HEK293T (cell line): ENCODE measurements around the gene NDUFA8.
"Not testable (repeated sequence)": the region's sequence is repeated elsewhere in the genome, so short reads cannot be mapped to it uniquely, and the experiment has no call there.

Source experiments
- CTCF ChIA-PET: fragments of 350-600 bp; formaldehyde crosslinking; extraction: SDS; loops from one replicate; lab custom pipeline; 2021; ENCODE audit warnings: antibody characterized with exemption, inconsistent platforms; lab: Yijun Ruan, JAX
- POLR2A ChIA-PET: fragments of 350-600 bp; formaldehyde crosslinking; extraction: SDS; loops from one replicate; lab custom pipeline; 2020; ENCODE audit warnings: antibody characterized with exemption, inconsistent platforms; lab: Yijun Ruan, JAX
- DNase-seq: peaks from one replicate; pipeline ENCODE4 v3.0.0; 2012; ENCODE audit warnings: mixed read lengths; ENCODE audit errors: extremely low spot score
- ARNT ChIP-seq: fragments of 450-650 bp; IDR thresholded peaks from 2 replicates; pipeline ENCODE4 v1.6.1; 2017; ENCODE audit warnings: mild to moderate bottlenecking
- BHLHE40 ChIP-seq: fragments of 450-650 bp; IDR thresholded peaks from 2 replicates; pipeline ENCODE4 v1.6.1; 2016; ENCODE audit warnings: mild to moderate bottlenecking, moderate library complexity, borderline replicate concordance
- CTBP1 ChIP-seq: fragments of 450-650 bp; IDR thresholded peaks from 2 replicates; pipeline ENCODE4 v1.6.1; 2016; ENCODE audit warnings: borderline replicate concordance
- ELF4 ChIP-seq: fragments of 450-650 bp; IDR thresholded peaks from 2 replicates; pipeline ENCODE4 v1.6.1; 2017; ENCODE audit warnings: antibody characterized with exemption
- FOXA1 ChIP-seq: fragments of 450-650 bp; IDR thresholded peaks from 2 replicates; pipeline ENCODE4 v1.6.1; 2016; ENCODE audit warnings: mild to moderate bottlenecking
- FOXK2 ChIP-seq: fragments of 450-650 bp; IDR thresholded peaks from 2 replicates; pipeline ENCODE4 v1.6.1; 2016; ENCODE audit warnings: mild to moderate bottlenecking
- FOXM1 ChIP-seq: fragments of 450-650 bp; IDR thresholded peaks from 2 replicates; pipeline ENCODE4 v1.6.1; 2017; ENCODE audit warnings: mild to moderate bottlenecking, borderline replicate concordance
- HDGF ChIP-seq: fragments of 450-650 bp; IDR thresholded peaks from 2 replicates; pipeline ENCODE4 v1.6.1; 2017; ENCODE audit warnings: antibody characterized with exemption, borderline replicate concordance
- L3MBTL2 ChIP-seq: fragments of 450-650 bp; conservative IDR thresholded peaks from 2 replicates; pipeline ENCODE4 v1.6.1; 2016; ENCODE audit warnings: mild to moderate bottlenecking
- LEF1 ChIP-seq: fragments of 450-650 bp; IDR thresholded peaks from 2 replicates; pipeline ENCODE4 v1.6.1; 2017; ENCODE audit warnings: mild to moderate bottlenecking, borderline replicate concordance
- NFRKB ChIP-seq: fragments of 450-650 bp; IDR thresholded peaks from 2 replicates; pipeline ENCODE4 v1.6.1; 2016; ENCODE audit warnings: mild to moderate bottlenecking, moderate library complexity
- PKNOX1 ChIP-seq: fragments of 450-650 bp; IDR thresholded peaks from 2 replicates; pipeline ENCODE4 v1.6.1; 2016
- SP1 ChIP-seq: fragments of 450-650 bp; IDR thresholded peaks from 2 replicates; pipeline ENCODE4 v1.6.1; 2017
- SUZ12 ChIP-seq: fragments of 450-650 bp; IDR thresholded peaks from 2 replicates; pipeline ENCODE4 v1.6.1; 2016; ENCODE audit warnings: mild to moderate bottlenecking
- TARDBP ChIP-seq: fragments of 450-650 bp; IDR thresholded peaks from 2 replicates; pipeline ENCODE4 v1.6.1; 2016
- ZNF384 ChIP-seq: fragments of 450-650 bp; IDR thresholded peaks from 2 replicates; pipeline ENCODE4 v1.6.1; 2016

NDUFA8 gene

GRCh38 chr9:122121391-122121790 lies 38.2 kb downstream of the NDUFA8 start:
- TF ChIP-seq ARNT (no peak), SP1 (no peak), TARDBP (no peak), NFRKB (no peak), ELF4 (no peak), FOXM1 (no peak), HDGF (no peak), LEF1 (no peak), FOXA1 (no peak), SUZ12 (no peak), BHLHE40 (no peak), FOXK2 (no peak), ZNF384 (no peak), PKNOX1 (no peak), CTBP1 (no peak), L3MBTL2 (no peak)
- CTCF ChIA-PET, result interaction anchor here (0.6 to 4.1 kb wide), 2 partner anchors 22 to 454 kb away, joined by 3 to 50 read pairs; no protein-coding TSS in a partner anchor
- POLR2A ChIA-PET, result interaction anchor here (1.1 kb wide), 1 partner anchor 143 kb away, joined by 3 read pairs; the partner anchor contains the start of genes MRRF and RBM18
- no peak for DNase-seq

GRCh38 chr9:122120316-122121071 lies 39.1 kb downstream of the NDUFA8 start:
- DNase-seq, result no peak
- TF ChIP-seq ARNT (no peak), LEF1 (no peak), FOXM1 (no peak), BHLHE40 (no peak), TARDBP (no peak)
- ChIA-PET CTCF (interaction anchor here (4.1 kb wide), 1 partner anchor 22 kb away, joined by 50 read pairs; no protein-coding TSS in a partner anchor), POLR2A (interaction anchor here (1.1 kb wide), 1 partner anchor 144 kb away, joined by 3 read pairs; the partner anchor contains the start of genes MRRF and RBM18)

- ChIA-PET POLR2A (no interaction called here), CTCF (interaction anchor here (1.8 to 4.1 kb wide), 2 partner anchors 20 to 21 kb away, joined by 6 to 50 read pairs; no protein-coding TSS in a partner anchor)
- TF ChIP-seq FOXK2 (no peak), TARDBP (no peak)
- DNase-seq, result no peak
Observed at GRCh38 chr9:122119721-122120120, 39.9 kb downstream of the NDUFA8 start.

GRCh38 chr9:122119166-122119521 lies 40.4 kb downstream of the NDUFA8 start:
- DNase-seq, result no peak
- ChIA-PET POLR2A (interaction anchor here (0.8 kb wide), 1 partner anchor 20 kb away, joined by 3 read pairs; no protein-coding TSS in a partner anchor), CTCF (interaction anchor here (1.8 kb wide), 1 partner anchor 20 kb away, joined by 6 read pairs; no protein-coding TSS in a partner anchor)
- no peak for TF ChIP-seq FOXM1
- no peak for TF ChIP-seq FOXK2
- no peak for TF ChIP-seq PKNOX1
- no peak for TF ChIP-seq SUZ12
- no peak for TF ChIP-seq L3MBTL2
- no peak for TF ChIP-seq ARNT
- no peak for TF ChIP-seq ELF4
- TF ChIP-seq BHLHE40, result no peak
- TF ChIP-seq HDGF, result no peak
- no peak for TF ChIP-seq NFRKB
- TF ChIP-seq CTBP1, result no peak
- no peak for TF ChIP-seq LEF1
- no peak for TF ChIP-seq TARDBP
- TF ChIP-seq ZNF384, result no peak
- no peak for TF ChIP-seq SP1

GRCh38 chr9:122118343-122119165 lies 41.0 kb downstream of the NDUFA8 start:
- TF ChIP-seq PKNOX1, result no peak
- no peak for TF ChIP-seq NFRKB
- no peak for TF ChIP-seq L3MBTL2
- no peak for TF ChIP-seq FOXK2
- no peak for TF ChIP-seq SUZ12
- no peak for TF ChIP-seq LEF1
- no peak for TF ChIP-seq TARDBP
- no peak for TF ChIP-seq ZNF384
- TF ChIP-seq ARNT, result no peak
- no peak for TF ChIP-seq CTBP1
- no peak for TF ChIP-seq FOXM1
- no peak for TF ChIP-seq SP1
- TF ChIP-seq ELF4, result no peak
- TF ChIP-seq FOXA1, result no peak
- TF ChIP-seq HDGF, result no peak
- TF ChIP-seq BHLHE40, result no peak
- POLR2A ChIA-PET, result interaction anchor here (0.8 kb wide), 1 partner anchor 19 kb away, joined by 3 read pairs; no protein-coding TSS in a partner anchor

GRCh38 chr9:122117241-122117640 lies 42.3 kb downstream of the NDUFA8 start:
- POLR2A ChIA-PET, DNase-seq: not testable (repeated sequence)
- CTCF ChIA-PET, result interaction anchor here (1.0 kb wide), 1 partner anchor 18 kb away, joined by 3 read pairs; no protein-coding TSS in a partner anchor

More at GRCh38 chr9:122118343-122119165, 41.0 kb downstream of the NDUFA8 start:
- DNase-seq, result no peak
- CTCF ChIA-PET, result interaction anchor here (1.8 kb wide), 1 partner anchor 19 kb away, joined by 6 read pairs; no protein-coding TSS in a partner anchor
